ENCODE data around the gene IQGAP2. TPM values are rescaled to one million over a fixed set of nuclear protein-coding genes. Genes with fewer than 3 reads are reported as not detected.
"Not testable (repeated sequence)": the region's sequence is repeated elsewhere in the genome, so short reads cannot be mapped to it uniquely, and the experiment has no call there.

IQGAP2 gene
- polyA plus RNA-seq, 3 donors = 72.4 to 95.7 (median 83.7) TPM

DNA sequence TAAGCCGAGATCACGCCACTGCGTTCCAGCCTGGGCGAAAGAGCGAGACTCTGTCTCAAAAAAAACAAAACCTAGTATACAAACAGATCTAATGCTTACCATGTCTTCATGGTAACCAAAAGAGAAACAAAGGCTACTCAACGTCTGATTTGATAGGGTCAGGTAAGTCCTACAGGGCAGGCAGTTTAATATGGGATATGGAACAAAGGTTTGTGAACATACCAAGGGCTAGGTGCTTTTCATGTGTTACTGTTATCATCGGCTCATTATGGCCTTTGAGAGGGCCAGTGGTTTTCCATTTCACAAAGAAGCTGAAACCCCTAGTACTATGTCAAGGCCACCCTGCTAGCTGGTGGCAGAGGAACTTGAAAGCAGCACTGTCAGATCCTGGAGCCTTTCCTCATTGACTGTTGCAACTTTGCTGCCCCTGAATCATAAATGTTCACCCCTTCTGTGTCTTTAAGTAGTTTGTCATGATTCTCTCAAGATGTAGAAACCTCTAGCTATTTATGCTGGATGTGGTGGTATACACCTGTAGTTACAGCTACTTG, 5.1 kb downstream of the IQGAP2 start:
- no peak for DNase-seq (ENCODE audit: low read depth in 3 of 3, low spot score in 2 of 3)

DNA sequence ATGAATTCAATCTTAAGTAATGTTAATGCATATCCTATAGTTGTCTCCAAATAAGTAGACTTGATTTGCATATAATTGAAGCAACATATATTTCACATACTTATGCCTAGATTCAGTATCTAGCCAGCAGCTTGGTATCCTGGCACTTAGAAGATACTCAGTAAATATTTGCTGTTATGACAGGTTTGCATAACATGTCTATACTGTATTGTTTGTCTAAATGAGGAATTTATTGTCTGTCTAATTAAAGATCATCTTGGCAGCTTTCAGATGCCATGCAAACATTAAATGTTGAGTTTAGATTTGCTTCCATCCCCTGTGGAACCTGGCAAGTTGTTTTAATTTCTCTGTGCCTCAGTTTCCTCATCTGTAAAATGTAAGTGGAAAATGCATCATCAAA, 9.4 kb downstream of the IQGAP2 start:
- DNase-seq (ENCODE audit: low read depth in 3 of 3, low spot score in 2 of 3) = no peak

DNA sequence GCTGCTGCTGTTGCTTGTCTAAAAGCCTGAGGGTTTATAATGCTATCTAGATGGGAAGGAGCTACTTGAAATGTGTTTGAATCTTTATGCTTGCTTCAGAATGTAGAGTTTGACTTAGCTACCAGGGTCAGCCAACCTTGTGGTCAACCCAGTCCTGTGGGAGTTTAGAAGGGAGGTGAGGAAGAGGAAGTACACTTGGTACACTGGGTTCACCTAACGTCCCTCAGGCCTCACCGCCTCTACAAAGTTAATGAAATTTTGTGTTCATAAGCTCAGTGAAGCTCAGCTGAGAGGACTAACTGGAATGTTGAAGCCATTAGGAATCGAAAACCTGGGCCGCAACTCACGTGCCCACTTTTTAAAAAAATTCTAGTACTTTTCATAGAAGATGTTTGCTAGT, 10.7 kb downstream of the IQGAP2 start:
- DNase-seq (ENCODE audit: low read depth in 3 of 3, low spot score in 2 of 3) = no peak

DNA sequence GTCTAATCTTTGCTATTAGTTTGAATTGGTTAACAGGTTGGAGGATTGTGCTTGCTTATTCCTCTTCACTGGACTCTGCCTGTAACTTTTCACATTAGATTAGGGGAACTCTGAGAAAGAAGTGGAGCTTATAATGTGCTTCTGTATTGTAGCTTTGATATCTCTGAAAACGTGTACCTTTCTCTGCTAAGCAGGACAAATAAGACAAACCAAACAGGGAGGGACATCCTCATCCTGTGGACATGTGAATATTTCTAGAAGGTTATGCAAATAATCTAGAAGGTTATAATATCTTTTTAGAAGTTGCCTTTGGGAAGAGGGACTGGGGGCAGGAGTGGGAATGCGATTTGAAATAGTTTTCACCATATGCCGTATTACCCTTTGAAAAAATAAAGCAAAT, 11.7 kb downstream of the IQGAP2 start:
- no peak for DNase-seq (ENCODE audit: low read depth in 3 of 3, low spot score in 2 of 3)

DNA sequence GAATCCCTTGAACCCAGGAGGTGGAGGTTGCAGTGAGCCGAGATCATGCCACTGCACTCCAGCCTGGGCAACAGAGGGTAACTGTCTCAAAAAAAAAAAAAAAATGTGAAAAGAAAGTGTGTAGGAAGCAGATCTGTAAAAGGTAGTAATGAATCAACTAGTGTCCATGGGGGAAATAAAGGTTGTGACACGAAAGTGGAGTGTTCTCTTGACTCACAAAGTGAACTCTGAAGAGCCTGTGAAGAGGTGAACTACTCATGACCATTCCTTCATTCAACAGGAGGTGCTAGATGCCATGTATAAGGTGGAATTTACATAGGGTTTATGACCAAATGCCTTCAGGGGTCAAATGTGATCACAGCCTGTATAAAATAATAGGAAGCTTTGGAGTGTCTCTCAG, 12.8 kb downstream of the IQGAP2 start:
- DNase-seq (ENCODE audit: low read depth in 3 of 3, low spot score in 2 of 3) = no peak

DNA sequence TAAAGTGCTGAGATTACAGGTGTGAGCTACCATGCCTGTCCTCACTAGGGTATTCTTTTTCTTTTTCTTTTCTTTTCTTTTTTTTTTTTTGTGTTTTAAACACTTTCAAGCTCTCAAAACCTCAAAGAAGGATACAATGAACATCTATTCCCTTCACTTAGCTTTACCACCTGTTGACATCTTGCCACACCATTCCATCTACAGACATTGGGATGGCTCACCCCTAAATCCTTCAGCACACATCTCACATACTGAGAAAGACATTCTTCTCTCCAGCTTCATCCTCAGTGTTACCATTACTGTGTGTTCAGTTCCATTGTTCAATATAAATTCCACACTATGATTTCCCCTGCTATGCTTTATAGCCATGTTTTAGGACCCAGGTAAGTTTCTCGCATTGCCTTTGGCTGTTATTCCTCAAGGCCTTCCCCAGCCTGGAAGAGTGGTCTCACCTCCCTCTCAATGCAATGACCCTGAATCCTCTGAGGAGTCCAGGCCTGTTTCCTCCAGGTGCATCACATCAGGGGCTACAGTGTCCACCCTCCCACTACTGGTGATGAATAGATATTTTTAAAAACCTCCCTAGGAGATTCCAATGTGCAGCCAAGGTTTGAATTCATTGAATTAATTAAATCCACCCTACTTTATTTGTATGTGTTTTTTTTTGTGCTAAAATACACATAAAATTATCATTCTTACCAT, 16.7 kb downstream of the IQGAP2 start:
- DNase-seq (ENCODE audit: low read depth in 3 of 3, low spot score in 2 of 3) = no peak

DNA sequence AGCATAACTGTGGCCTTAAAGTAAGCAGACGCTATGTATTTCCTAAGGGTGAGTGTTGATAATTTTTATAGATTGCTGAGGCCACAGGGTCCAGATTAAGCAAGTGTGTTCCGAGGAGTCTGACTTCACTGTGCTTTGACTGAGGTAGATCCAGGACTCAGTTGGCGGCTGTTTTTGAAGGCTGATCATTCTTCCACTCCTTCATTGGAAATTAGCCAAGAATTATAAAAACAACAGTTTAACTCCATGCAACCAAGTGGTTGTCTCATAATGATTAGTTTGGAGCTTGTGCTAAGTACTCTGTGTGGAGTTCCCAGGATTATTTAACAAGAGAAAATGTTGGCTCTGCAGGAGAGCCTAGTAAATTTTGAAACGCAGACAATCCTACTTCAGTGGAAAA, 19.1 kb downstream of the IQGAP2 start:
- no peak for DNase-seq (ENCODE audit: low read depth in 3 of 3, low spot score in 2 of 3)

DNA sequence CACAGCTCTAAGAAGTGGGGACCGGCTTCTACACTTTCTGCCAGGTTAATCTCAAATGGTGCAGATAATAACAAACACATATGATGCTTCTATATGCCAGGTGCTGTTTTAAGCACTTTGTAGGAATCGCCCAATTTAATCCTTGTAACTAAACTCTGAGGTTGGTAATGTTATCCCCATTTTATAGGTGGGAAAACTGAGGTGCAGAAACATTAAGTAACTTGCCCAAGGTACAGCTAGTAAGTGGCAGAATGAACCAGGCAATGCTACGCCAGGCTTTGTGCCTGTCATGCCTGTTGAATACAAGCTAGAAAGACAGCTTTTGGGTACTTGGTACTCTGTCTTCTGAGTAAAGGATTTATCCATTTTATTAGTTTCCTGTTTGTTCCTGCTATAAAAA, 19.7 kb downstream of the IQGAP2 start:
- no peak for DNase-seq (ENCODE audit: low read depth in 3 of 3, low spot score in 2 of 3)

DNA sequence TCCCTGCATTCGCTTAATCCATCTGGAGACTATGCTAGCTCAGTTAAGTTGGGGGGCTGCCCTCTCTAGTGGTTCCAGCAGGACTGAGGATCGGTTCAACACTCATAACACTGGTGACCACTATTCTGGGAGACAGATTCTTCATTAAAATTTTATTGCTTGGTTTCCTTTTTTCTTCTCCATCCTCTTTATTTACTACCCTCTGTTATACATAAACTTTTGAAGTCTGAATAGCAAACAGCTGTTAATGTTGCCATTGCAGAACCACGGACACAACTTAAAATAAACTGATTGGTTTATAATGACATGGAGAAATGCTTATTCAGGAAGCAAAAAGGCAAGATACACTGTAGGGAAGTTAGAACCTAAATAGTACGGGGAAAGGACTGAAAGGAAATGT, 22.1 kb downstream of the IQGAP2 start:
- no peak for DNase-seq (ENCODE audit: low read depth in 3 of 3, low spot score in 2 of 3)

DNA sequence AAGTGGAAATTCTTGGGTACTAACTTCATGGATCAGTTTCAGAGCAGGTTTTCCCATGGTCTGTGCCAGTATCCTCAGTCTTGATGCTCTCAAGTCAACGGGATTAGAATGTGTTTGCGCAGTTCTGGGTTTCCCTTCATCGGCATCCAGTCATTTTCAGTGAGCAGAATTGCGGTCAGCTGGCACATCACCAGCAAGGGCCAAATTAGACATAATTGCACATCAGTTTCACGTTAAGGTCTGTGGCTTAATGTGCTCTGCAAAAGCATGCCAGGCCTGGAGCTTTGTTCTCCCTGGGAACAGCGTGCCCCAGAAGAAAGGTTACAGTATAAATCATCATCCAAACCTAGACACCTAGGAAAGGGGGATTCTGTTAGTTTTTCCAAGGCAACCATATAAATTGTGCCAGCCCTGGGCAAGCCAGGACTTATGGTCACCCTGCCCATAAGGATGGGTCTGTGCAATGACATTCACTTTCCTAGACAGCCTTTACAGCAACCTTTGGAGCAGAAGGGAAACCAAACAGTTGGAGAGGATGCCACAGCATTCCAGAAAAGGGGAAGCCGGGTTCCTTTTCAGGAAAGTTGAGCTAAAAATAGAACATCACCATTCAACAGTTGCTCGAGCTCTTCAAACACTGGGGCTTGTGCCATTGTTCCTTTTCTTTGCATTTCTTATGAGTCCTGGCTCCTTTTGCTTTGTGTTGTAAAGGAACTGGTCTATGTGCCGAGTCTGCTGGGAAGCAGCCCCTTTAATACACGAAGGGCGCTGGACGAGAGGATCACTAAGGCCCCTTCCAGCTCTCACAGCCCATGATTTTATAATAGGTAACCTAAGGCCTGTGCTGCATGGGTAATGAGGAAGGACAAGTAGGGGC, 23.1 kb downstream of the IQGAP2 start:
- no peak for DNase-seq (ENCODE audit: low read depth in 3 of 3, low spot score in 2 of 3)

DNA sequence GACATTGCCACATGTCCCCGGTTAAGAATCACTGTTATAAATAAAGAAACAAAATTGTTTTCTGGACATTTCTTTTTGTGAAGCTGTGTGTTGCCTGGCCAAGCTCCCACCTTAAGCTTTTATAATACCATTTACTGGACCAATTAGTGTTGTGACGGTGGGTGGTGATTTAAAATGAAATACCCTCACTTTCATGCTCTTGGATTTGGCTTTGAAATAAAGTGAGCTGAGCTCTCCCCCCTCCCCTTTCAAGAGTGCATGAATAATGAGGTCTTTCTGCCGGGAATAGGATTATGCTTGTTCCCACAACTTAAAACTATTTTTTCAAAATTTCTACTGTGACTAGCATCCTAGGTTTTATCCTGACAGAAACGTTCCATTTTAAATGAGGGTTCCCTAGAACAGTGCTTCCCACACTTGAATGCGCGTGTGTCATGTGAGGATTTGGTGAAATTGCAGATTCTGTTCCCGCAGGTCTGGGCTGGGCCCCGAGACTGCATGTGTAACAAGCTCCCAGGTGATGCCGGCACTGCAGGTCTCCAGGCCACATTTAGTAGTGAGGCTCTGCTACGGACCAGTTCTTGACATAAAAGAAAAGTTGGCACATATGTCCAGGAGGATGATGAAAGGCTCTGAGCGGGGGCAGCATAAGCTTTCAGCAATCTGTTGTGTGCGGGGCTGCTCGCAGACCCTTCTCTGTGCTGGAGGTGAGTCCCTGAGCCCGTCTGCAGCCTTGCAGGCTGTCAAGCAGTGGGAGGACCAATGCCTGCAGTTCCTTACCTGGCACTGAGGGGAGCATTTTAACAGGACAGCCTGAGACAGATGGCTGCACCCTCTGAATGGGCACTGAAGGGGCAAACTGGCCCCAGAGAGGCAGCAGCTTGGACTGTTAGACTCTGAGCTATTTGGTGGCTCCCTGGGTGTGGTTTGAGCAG, 24.4 kb downstream of the IQGAP2 start:
- DNase-seq (ENCODE audit: low read depth in 3 of 3, low spot score in 2 of 3) = no peak

DNA sequence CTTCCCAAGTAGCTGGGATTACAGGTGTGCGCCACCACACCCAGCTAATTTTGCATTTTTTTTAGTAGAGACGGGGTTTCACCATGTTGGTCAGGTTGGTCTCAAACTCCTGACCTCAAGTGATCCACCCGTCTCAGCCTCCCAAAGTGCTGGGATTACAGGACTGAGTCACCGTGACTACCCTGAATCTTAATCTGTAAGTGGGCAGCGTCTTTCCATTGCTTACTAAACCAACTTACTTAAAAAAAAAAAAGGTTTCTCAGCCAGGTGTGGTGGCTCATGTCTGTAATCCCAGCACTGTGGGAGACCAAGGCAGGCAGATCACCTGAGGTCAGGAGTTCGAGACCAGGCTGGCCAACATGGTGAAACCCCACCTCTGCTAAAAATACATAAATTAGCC, 25.5 kb downstream of the IQGAP2 start:
- not testable (repeated sequence) for DNase-seq (ENCODE audit: low read depth in 3 of 3, low spot score in 2 of 3)

DNA sequence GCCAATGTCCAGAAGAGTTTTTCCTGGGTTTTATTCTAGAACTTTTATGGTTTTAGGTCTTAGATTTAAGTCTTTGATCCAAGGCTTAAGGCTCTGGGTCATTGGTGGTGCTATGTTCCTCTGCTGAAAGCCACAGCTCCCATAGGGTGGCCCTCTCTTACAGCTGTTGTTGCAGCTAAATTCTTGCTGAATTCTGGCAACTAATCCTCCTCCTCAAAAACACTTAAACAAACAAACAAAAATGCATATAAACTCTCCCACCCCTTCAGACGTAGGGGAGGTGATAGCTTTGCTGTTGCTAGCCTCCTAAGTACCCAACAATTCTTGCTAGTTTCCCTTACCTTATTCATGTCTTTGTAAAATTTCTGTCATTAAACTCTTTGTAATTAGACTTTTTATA, 30.2 kb downstream of the IQGAP2 start:
- no peak for DNase-seq (ENCODE audit: low read depth in 3 of 3, low spot score in 2 of 3)

DNA sequence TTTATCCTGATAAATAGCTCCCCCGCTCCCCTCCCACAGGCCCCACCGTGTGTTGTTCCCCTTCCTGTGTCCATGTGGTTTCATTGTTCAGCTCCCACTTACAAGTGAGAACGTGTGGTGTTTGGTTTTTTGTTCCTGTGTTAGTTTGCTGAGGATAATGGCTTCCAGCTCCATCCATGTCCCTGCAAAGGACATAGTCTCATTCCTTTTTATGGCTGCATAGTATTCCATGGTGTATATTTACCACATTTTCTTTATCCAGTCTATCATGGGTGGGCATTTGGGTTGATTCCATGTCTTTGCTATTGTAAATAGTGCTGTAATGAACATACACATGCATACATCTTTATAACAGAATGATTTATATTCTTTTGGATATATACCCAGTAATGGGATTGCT, 34.4 kb downstream of the IQGAP2 start:
- not testable (repeated sequence) for DNase-seq (ENCODE audit: low read depth in 3 of 3, low spot score in 2 of 3)

DNA sequence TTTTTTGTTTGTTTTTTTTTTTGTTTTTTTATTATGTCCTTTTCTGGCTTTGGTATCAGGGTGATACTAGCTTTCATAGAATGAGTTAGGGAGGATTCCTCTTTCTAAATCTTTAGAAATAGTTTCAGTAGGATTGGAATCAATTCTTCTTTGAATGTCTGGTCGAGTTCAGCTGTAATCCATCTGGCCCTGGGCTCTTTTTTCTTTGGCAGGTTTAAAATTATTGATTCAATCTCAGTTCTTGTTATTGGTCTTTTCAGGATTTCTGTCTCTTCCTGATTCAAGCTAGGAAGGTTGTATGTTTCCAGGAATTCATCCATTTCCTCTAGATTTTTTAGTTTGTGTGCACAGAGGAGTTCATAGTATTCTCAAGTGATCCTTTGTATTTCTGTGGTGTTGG, 34.9 kb downstream of the IQGAP2 start:
- no peak for DNase-seq (ENCODE audit: low read depth in 3 of 3, low spot score in 2 of 3)

DNA sequence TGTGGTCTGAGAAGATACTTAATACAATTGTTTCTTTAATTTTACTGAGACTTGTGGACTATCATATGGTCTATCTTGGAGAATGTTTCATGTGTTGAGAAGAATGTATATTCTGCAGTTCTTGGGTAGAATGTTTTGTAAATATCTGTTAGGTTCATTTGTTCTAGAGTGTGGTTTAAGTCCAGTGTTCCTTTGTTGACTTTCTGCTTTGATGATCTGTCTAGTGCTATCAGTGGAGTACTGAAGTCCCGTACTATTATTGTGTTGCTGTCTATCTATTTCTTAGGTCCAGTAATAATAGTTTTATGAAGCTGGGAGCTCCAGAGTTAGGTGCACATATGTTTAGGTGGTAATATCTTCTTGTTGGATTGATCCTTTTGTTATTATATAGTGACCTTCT, 36.1 kb downstream of the IQGAP2 start:
- DNase-seq (ENCODE audit: low read depth in 3 of 3, low spot score in 2 of 3) = no peak

DNA sequence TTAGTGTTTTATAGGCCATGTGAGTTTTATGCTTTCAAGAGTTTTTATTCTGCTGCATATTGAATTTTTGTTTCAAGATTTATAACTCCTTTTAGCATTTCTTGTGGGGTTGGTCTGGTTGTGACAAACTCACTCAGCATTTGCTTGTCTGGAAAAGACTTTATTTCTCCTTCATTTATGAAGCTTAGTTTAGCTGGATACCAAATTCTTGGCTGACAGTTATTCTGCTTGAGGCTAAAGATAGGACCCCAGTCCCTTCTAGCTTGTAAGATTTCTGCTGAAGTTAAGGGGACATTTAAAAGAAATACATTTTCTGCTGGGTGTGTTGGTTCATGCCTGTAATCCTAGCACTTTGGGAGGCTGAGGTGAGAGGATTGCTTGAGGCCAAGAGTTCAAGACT, 36.8 kb downstream of the IQGAP2 start:
- DNase-seq (ENCODE audit: low read depth in 3 of 3, low spot score in 2 of 3) = no peak

DNA sequence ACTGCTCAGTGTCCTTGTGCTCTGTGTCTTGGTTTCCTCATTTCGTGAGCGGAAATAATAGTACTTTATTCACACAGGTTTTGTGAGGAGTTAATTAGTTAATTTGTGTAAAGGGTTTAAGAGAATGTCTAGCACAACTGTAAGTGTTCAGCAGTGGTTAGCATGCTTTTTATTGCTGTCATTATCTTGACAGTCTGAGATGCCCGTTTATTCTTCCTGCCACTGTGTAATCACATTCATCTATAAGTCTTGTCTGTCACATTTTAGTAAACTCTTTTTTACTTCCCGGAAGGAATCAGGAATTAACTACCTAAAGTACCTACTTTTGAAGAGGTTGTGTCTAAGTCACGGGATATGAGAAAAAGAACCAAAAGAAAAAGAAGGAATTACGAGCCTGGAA, 38.0 kb downstream of the IQGAP2 start:
- no peak for DNase-seq (ENCODE audit: low read depth in 3 of 3, low spot score in 2 of 3)

DNA sequence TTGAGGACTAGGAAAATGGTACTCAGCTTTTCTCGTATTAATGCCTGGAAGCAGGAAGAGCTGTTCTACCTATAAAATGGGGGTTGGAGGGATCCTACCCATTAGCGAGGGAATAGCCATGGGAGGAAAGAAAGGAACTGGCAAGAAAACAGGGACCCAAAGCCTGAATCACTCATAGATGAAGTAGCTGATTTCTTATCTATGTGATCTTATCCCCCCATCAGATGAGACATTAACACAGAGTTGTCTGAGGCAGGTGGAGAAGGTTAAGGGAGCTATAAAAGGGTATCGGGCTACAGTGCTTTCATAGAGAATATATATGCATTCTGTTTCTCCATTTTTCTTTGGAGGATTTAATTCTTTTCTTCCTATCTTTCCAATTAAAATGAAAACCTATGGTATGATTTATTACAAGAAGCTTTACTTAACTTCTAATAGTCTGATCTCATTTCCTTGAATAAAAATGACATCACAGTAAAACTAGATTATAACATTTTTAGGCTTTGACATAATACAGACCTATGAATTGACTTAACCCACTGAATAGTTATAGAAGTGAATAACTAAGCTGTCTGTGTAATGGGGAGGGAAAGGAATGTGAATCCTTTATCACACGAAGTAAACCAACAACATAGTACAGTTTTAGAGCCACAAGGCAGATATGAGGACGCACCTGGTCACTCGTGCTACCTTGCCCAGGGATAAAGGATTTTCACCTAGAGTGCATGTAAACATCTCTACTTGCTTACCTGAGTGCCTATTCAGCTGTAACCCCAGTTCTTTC, 39.0 kb downstream of the IQGAP2 start:
- DNase-seq (ENCODE audit: low read depth in 3 of 3, low spot score in 2 of 3) = no peak

Measured in right renal cortex interstitium (tissue), 3 donors.